Pancreas (tissue), 10 donors: ENCODE data around the gene UNK. TPM values are rescaled to one million over a fixed set of nuclear protein-coding genes. Genes with fewer than 3 reads are reported as not detected.

Experiments used
- ATAC-seq, 4 donors: fragments of 200-7000 bp; cut with Tn5 transposase; one replicate each; pipeline versions ENCODE4 v1.8.0 to v1.9.1; 2020; ENCODE audit warnings: mild to moderate bottlenecking in 4 of 4, moderate library complexity in 4 of 4
- DNase-seq, 6 donors: peaks; one replicate each; pipeline ENCODE4 v3.0.0-alpha.2; 2020
- FAIRE-seq: peaks from 2 replicates; lab custom pipeline; 2012; peaks lifted over from hg19 to GRCh38; lab: Jason Lieb, UNC
- H3K27ac ChIP-seq, 4 donors: fragments of 200-600 bp; sonication (generic); 1 replicate in 3 of 4; 2 replicates in 1 of 4; pipeline versions ENCODE4 v1.5.0 to v1.8.0; 2020
- H3K27me3 ChIP-seq, 4 donors: fragments of 200-600 bp; one replicate each; pipeline ENCODE4 v1.8.0; 2021
- H3K36me3 ChIP-seq, 3 donors: fragments of 200-600 bp; sonication (generic) in 1 of 3; one replicate each; pipeline versions ENCODE4 v1.5.0 to v1.8.0; 2020 to 2021
- H3K4me1 ChIP-seq, 3 donors: fragments of 200-600 bp; one replicate each; pipeline ENCODE4 v1.8.0; 2021
- H3K4me3 ChIP-seq, 4 donors: fragments of 200-600 bp; sonication (generic) in 2 of 4; one replicate each; pipeline versions ENCODE4 v1.5.0 to v1.8.0; 2020 to 2021
- H3K9me3 ChIP-seq, 4 donors: fragments of 200-600 bp; one replicate each; pipeline ENCODE4 v1.8.0; 2021
- CTCF ChIP-seq, 4 donors: fragments of 200-600 bp; sonication (generic) in 3 of 4; IDR thresholded peaks; one replicate each; pipeline versions ENCODE4 v1.5.0 to v1.8.0; 2021; ENCODE audit warnings: antibody characterized with exemption in 4 of 4
- WGBS, 2 donors: extraction: QIAGEN DNeasy Blood & Tissue Kit; methylation state at CpG; one replicate each; pipeline ENCODE4 v1.1.7; 2013; 5-methylcytosine and 5-hydroxymethylcytosine counted together
- intact Hi-C, 3 donors: fragments of 100-400 bp; cut with DNase I; formaldehyde crosslinking; loops; one replicate each; pipeline versions ENCODE4 v1.11.1 to v1.14.2; 2022
- polyA plus RNA-seq, 2 donors: library from polyadenylated mRNA; stranded (reverse); fragments of 200-250 nt; gene quantifications; one replicate each; pipeline ENCODE4 v1.2.3, GENCODE V29; 2013
- total RNA-seq, 6 donors: library from RNA; stranded (reverse); fragmentation: NEBNext Ultra II Directional in 4 of 6; extraction: Animal tissue kit (Norgen Biotek cat#: 25700) in 4 of 6; gene quantifications; one replicate each; pipeline versions ENCODE4 v1.2.1 to v1.2.4, GENCODE V29; 2021 to 2023
- donor health status: healthy with polysubstance abuse.
- donor health status: DM: no; HTN: no; CAD: no; lungs with moderate emphysema.
- donor health status: DM: no; HTN: no; CAD: no.
- donor health status: control.
- donor health status: control.
- donor health status: Bipolar disorder and iron deficiency.
- donor health status: DM: yes; HTN: yes; CAD: no.
- donor health status: DM: no; HTN: no; CAD: no.
- donor health status: DM: no; HTN: no; CAD: no.
- donor health status: DM: yes; HTN: yes; CAD: no.

UNK gene
- total and polyA plus RNA-seq, 8 donors, result 12.8 to 28.9 (median 15.3) TPM

GRCh38 chr17:75771334-75772281 lies 13.0 kb upstream of the UNK start:
- no peaks in the 10 kb centered on the region for H3K27me3 ChIP-seq
- WGBS, 2 donors, result 39 to 40% methylated on average over 17 of the region's 17 CpGs
- ATAC-seq, result peak in 1 of 4 donors; percentile 33
- DNase-seq, result peak in 3 of 6 donors; percentile 2 to 33 (median 23)
- H3K27ac ChIP-seq, result no peak overlapping the region
- no peaks in the 10 kb centered on the region for H3K36me3 ChIP-seq
- no peak for FAIRE-seq
- no peak overlapping the region for H3K4me3 ChIP-seq
- no peak for TF ChIP-seq CTCF (IDR thresholded peaks at IDR 0.05)
- H3K4me1 ChIP-seq, result peaks cover 10 to 20% (median 13%) of the 10 kb centered on the region in 3 donors
- no peaks in the 10 kb centered on the region for H3K9me3 ChIP-seq
- intact Hi-C loops, result no loop called here

DNA sequence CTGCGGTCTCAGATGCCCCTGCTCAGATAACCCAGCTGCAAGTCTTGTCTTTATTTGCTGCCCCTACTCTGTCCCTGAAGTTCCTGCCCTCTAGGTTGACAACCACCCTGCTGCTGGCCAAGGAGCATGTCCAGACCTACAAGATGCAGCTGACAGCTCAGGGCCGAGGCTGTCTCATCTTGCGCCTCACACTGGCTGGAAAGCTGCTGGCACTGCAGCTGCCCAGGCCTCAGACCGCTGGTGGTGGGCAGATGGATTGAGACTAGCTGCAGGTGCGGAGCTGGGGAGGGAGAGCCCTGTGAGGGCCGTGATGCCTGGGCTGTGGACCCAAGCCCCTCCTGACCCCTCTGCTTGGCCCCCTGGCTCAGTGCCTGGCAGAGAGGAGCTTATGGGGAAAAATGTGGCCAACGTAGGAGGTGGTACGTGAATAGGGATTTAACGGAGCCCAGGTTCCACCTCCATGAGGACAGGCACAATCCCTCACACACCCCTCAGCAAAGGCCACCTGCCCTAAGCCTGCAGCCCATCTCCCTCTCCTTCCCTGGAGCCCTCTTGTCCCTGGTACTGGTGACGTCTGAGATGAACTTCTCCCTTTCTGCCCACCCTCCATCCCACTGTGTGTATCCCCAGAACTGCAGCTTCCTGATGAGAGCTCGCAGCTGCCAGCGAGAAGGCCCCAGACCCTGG lies 11.3 kb upstream of the UNK start:
- no peak for ATAC-seq
- 87 to 92% methylated on average over 12 of the region's 12 CpGs for WGBS, 2 donors
- H3K27me3 ChIP-seq, result no peaks in the 10 kb centered on the region
- no peak overlapping the region for H3K27ac ChIP-seq
- DNase-seq, result peak in 4 of 6 donors; percentile 37 to 64 (median 56)
- FAIRE-seq, result no peak
- H3K36me3 ChIP-seq, result peaks cover 0 to 11% (median 5%) of the 10 kb centered on the region in 3 donors
- no peaks in the 10 kb centered on the region for H3K9me3 ChIP-seq
- intact Hi-C loops, result no loop called here
- H3K4me3 ChIP-seq, result no peak overlapping the region
- TF ChIP-seq CTCF (IDR thresholded peaks at IDR 0.05), result no peak
- peaks cover 15 to 26% (median 23%) of the 10 kb centered on the region in 3 donors for H3K4me1 ChIP-seq

GRCh38 chr17:75773808-75774470 lies 10.7 kb upstream of the UNK start:
- no peak for ATAC-seq
- no peak for FAIRE-seq

GRCh38 chr17:75774471-75774990 lies 10.1 kb upstream of the UNK start:
- H3K4me1 ChIP-seq, result peaks cover 15 to 23% (median 21%) of the 10 kb centered on the region in 3 donors
- WGBS, 2 donors, result 88 to 92% methylated on average over 4 of the region's 4 CpGs
- ATAC-seq (no peak), FAIRE-seq (no peak), DNase-seq (peak in 3 of 6 donors; percentile 36 to 53 (median 51))
- no peak for TF ChIP-seq CTCF (IDR thresholded peaks at IDR 0.05)
- no peak overlapping the region for H3K4me3 ChIP-seq
- no peaks in the 10 kb centered on the region for H3K27me3 ChIP-seq
- no peaks in the 10 kb centered on the region for H3K9me3 ChIP-seq
- peaks cover 0 to 19% (median 5%) of the 10 kb centered on the region in 3 donors for H3K36me3 ChIP-seq
- no peak overlapping the region for H3K27ac ChIP-seq
- intact Hi-C loops, result no loop called here

More at GRCh38 chr17:75773808-75774470, 10.7 kb upstream of the UNK start:
- Histone ChIP-seq H3K4me3 (no peak overlapping the region), H3K27ac (no peak overlapping the region), H3K9me3 (no peaks in the 10 kb centered on the region), H3K36me3 (peaks cover 0 to 18% (median 5%) of the 10 kb centered on the region in 3 donors), H3K27me3 (no peaks in the 10 kb centered on the region), H3K4me1 (peaks cover 15 to 26% (median 23%) of the 10 kb centered on the region in 3 donors)
- DNase-seq, result peak in 4 of 6 donors; percentile 45 to 75 (median 54)
- intact Hi-C loops, result no loop called here
- TF ChIP-seq CTCF (IDR thresholded peaks at IDR 0.05), result no peak
- 80 to 88% methylated on average over 15 of the region's 15 CpGs for WGBS, 2 donors
